ENCODE results near the gene UPK3BL2.
"Not testable (repeated sequence)": the region's sequence is repeated elsewhere in the genome, so short reads cannot be mapped to it uniquely, and the experiment has no call there.

UPK3BL2 gene, protein sequence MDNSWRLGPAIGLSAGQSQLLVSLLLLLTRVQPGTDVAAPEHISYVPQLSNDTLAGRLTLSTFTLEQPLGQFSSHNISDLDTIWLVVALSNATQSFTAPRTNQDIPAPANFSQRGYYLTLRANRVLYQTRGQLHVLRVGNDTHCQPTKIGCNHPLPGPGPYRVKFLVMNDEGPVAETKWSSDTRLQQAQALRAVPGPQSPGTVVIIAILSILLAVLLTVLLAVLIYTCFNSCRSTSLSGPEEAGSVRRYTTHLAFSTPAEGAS

GRCh38 chr7:102543596-102543995, at the start of gene UPK3BL2:
Gene UPK3BL2, minus strand, starts transcription at chr7:102543696. Its CDS starts 60 bp downstream, at chr7:102543636.
- not testable (repeated sequence) for DNase-seq

DNA sequence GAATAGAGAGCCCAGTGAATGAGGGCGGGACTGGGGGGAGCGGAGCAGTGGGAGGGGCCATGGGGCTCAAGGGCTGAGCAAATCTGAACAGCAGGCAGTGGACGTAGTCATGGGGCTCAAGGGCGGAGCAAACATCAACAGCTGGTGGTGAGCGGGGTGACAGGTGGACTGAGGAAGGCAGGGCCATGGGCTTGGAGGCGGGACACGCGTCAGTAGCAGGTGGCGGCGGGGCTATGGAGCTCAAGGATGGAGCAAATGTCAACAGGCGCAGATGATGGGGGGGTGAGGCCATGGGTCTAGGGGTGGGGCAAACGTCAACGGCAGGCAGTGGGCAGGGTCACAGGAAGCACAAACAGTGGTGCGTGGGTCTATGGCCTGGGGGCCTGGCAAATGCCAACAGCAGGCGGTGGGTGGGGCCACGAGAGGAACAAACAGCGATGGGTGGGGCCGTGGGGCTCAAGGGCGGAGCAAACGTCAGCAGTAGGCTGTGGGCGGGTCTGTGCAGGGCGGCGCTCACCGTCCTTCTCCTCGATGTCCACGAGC, 49.1 kb upstream of the UPK3BL2 start:
- DNase-seq: not testable (repeated sequence)

DNA sequence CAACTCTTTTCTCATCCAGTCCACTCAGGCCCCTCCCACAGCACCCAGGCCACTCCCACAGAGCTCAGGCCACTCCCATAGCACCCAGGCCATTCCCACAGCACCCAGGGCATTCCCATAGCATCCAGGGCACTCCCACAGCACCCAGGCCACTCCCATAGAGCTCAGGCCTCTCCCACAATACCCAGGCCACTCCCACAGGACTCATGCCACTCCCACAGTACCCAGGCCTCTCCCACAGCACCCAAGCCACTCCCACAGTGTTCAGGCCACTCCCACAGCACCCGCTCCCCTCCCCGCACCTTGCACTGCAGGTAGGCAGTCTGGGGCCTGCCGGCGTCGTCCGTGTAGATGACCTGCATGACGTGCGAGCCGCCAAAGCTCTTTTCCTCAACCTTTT, 46.4 kb upstream of the UPK3BL2 start:
- DNase-seq: not testable (repeated sequence)

- not testable (repeated sequence) for DNase-seq
Measured at GRCh38 chr7:102583495-102583894, 40.0 kb upstream of the UPK3BL2 start.

GRCh38 chr7:102581722-102582121, 38.2 kb upstream of the UPK3BL2 start:
- DNase-seq: not testable (repeated sequence)

GRCh38 chr7:102578486-102578885, 35.0 kb upstream of the UPK3BL2 start:
- not testable (repeated sequence) for DNase-seq

GRCh38 chr7:102577315-102578240, 34.1 kb upstream of the UPK3BL2 start:
- not testable (repeated sequence) for DNase-seq

- not testable (repeated sequence) for DNase-seq
Measured at GRCh38 chr7:102576363-102576762, 32.9 kb upstream of the UPK3BL2 start.

GRCh38 chr7:102574607-102575006, 31.1 kb upstream of the UPK3BL2 start:
- DNase-seq: not testable (repeated sequence)

GRCh38 chr7:102572261-102573239, 29.1 kb upstream of the UPK3BL2 start, which contains the start of gene POLR2J3:
Gene POLR2J3, minus strand, starts transcription at chr7:102572583. Its CDS starts 62 bp downstream, at chr7:102572521.
- DNase-seq: not testable (repeated sequence)

DNA sequence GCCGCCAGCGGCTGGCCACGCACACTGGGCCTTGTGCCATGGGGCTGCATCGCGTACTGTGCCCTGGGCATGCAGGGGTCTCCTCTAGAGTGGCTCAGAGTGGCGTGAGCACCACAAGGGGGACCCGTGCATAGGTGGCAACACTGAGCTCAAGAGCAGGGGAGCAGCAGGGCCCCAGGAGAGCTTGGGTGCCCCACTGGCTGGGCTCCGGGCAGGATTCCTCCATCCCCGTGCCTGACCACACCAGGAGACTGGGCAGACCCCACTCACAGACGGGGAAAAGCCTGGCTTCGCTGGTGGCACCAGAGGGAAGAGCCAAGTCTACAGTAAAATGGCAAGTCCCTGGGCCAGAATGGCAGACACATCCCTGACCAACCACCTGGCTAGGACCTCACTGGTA, 25.1 kb upstream of the UPK3BL2 start:
- not testable (repeated sequence) for DNase-seq

DNA sequence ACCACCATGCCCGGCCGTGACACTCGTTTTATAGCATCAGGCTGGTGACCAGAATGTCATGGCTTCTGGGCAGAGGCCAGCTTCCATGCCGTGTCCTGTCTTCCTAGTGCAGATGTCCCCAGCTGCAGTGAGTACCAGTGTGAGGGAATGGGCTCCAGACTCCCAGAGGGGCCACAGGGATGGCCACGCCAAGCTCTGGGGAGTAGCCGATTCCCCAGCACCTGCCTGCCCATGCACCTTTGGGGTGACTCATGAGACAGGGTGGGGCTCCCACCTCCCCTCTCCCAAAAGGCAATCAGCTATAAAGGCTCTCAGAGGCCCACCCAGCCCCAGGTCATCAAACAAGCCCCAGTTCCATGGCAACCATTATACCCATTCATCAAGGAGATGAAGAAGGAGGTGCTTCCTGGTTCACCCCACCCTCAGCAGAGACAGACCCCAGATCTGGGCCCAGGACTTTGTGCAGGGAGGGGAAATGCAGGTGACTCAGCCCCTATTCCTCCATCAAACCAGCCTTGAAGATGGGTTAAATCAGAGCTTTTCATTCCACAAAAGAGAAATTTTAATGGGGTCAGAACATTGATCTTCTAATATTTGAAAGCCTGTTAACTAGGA, 7.4 kb upstream of the UPK3BL2 start, which contains the start of gene SPDYE2:
Gene SPDYE2 (plus strand): TSS at position 419 of the 615 bp plus-strand sequence. CDS start 2,030 bp downstream, outside the sequence.
- not testable (repeated sequence) for DNase-seq

GRCh38 chr7:102546353-102546752, 2.9 kb upstream of the UPK3BL2 start:
- not testable (repeated sequence) for DNase-seq

GRCh38 chr7:102545288-102545687, 1.8 kb upstream of the UPK3BL2 start:
- DNase-seq: not testable (repeated sequence)

DNA sequence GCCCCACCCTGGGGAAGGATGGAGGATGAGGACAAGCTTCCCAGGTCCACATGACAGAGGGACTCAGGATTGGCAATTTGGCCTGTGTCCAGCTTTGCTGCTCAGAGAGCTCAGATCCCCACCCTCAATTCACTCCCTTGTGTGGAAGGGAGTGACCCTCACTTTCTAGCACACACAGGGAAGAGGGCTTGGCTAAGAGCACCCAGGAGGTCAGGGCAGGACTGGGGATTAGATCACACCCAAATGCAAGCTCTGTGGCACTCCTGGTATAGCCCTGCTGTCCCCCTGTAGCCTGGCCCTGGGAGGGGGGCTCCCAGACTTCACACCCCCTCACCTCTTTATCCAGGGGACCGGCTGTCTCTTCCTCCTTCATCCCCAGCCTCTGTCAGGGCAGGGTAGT, 876 bp upstream of the UPK3BL2 start:
- not testable (repeated sequence) for DNase-seq

DNA sequence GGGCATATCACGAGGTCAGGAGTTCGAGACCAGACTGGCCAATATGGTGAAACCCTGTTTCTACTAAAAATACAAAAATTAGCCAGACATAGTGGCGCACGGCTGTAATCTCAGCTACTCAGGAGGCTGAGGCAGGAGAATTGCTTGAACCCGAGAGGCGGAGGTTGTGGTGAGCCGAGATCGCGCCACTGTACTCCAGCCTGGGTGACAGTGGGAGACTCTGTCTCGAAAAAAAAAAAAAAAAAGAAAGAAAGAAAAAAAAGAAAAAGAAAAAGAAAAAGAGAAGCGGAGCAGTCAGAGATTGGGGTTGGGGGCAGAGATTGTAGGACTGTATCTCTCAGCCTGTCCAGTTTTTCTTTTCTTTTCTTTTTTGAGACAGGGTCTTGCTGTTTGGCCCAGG, 725 bp downstream of the UPK3BL2 start:
- DNase-seq: not testable (repeated sequence)

- DNase-seq: not testable (repeated sequence)
Measured at GRCh38 chr7:102542083-102542482, 1.4 kb downstream of the UPK3BL2 start.

GRCh38 chr7:102540604-102541003, 2.9 kb downstream of the UPK3BL2 start:
- DNase-seq: not testable (repeated sequence)

DNA sequence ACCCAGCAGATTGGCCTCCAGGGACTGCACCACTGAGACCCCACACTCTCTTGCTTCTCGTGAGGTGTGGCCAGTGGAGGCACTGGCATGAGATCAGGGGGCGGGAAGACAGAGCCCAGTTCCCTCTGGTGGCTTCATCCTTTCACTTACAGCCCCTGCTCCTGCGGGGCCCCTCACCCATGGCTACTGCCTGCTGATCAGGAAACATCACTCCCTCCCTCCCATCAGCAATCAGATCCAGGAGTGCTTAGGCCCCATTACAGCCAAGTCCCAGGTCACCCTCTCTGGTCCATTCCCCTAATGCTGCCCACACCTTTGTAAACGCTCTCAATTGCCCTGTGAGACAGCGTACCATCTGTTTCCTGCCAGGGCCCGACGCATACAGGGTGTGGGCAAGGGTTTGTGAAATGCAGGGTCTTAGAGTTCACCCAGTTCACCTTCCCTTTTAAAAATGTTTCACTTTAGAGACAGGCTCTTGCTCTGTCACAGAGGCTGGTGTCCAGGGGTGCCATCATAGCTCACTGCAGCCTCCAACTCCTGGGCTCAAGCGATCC, 8.4 kb downstream of the UPK3BL2 start:
- not testable (repeated sequence) for DNase-seq

- not testable (repeated sequence) for DNase-seq
Measured at GRCh38 chr7:102532127-102532526, 11.4 kb downstream of the UPK3BL2 start.

GRCh38 chr7:102531583-102531982, 11.9 kb downstream of the UPK3BL2 start:
- not testable (repeated sequence) for DNase-seq

All from activated CD4-positive, CD25-positive, alpha-beta regulatory T cell (primary cell).